HUES6 (cell line): ENCODE data around the gene GGTLC2.
"Not testable (repeated sequence)": the region's sequence is repeated elsewhere in the genome, so short reads cannot be mapped to it uniquely, and the experiment has no call there.

Experiments used
- H3K27ac ChIP-seq: 2 replicates; pipeline ENCODE4 v1.7.0; 2013; ENCODE audit warnings: low read depth, mild to moderate bottlenecking, low read length, inconsistent platforms
- H3K27me3 ChIP-seq: 2 replicates; pipeline ENCODE4 v1.6.1; 2013; ENCODE audit warnings: low read length; ENCODE audit not compliant: control insufficient read depth, insufficient read depth
- H3K36me3 ChIP-seq: 2 replicates; pipeline ENCODE4 v1.6.1; 2013; ENCODE audit warnings: low read length; ENCODE audit not compliant: control insufficient read depth, insufficient read depth
- H3K4me1 ChIP-seq: 2 replicates; pipeline ENCODE4 v1.6.1; 2013; ENCODE audit warnings: low read length; ENCODE audit not compliant: control insufficient read depth, insufficient read depth
- H3K4me3 ChIP-seq: 2 replicates; pipeline ENCODE4 v1.5.1; 2013; ENCODE audit warnings: low read depth, low read length
- H3K9ac ChIP-seq: one replicate; pipeline ENCODE4 v1.6.1; 2013; ENCODE audit warnings: mild to moderate bottlenecking, low read length
- H3K9me3 ChIP-seq: 2 replicates; pipeline ENCODE4 v1.6.1; 2013; ENCODE audit warnings: low read depth, low read length; ENCODE audit not compliant: control insufficient read depth, insufficient read depth

Gene GGTLC2

GRCh38 chr22:22653677-22654381 lies 9.4 kb downstream of the GGTLC2 start:
- not testable (repeated sequence) for H3K36me3 ChIP-seq, H3K4me3 ChIP-seq

GRCh38 chr22:22655452-22656290 lies 11.3 kb downstream of the GGTLC2 start:
- Histone ChIP-seq H3K27ac (no peak overlapping the region), H3K4me1 (no peaks in the 10 kb centered on the region), H3K27me3 (peaks cover 57% of the 10 kb centered on the region), H3K9me3 (no peaks in the 10 kb centered on the region), H3K36me3 (no peaks in the 10 kb centered on the region), H3K4me3 (no peak overlapping the region), H3K9ac (no peak overlapping the region)

More at GRCh38 chr22:22653677-22654381, 9.4 kb downstream of the GGTLC2 start:
- not testable (repeated sequence) for H3K27ac ChIP-seq, H3K9ac ChIP-seq, H3K9me3 ChIP-seq, H3K4me1 ChIP-seq
- H3K27me3 ChIP-seq, result peaks cover 39% of the 10 kb centered on the region

- H3K27me3 ChIP-seq, result peaks cover 78% of the 10 kb centered on the region
- H3K9ac ChIP-seq, result no peak overlapping the region
- H3K4me3 ChIP-seq, result no peak overlapping the region
- no peaks in the 10 kb centered on the region for H3K4me1 ChIP-seq
- H3K36me3 ChIP-seq, result no peaks in the 10 kb centered on the region
- H3K9me3 ChIP-seq, result no peaks in the 10 kb centered on the region
- H3K27ac ChIP-seq, result no peak overlapping the region
These were observed 13.3 kb downstream of the GGTLC2 start for GRCh38 chr22:22657712-22658111.

GRCh38 chr22:22661275-22661674 lies 16.9 kb downstream of the GGTLC2 start:
- H3K27ac ChIP-seq, result no peak overlapping the region
- no peak overlapping the region for H3K9ac ChIP-seq
- H3K9me3 ChIP-seq, result no peaks in the 10 kb centered on the region
- no peak overlapping the region for H3K4me3 ChIP-seq
- H3K27me3 ChIP-seq, result peaks cover 99% of the 10 kb centered on the region
- H3K4me1 ChIP-seq, result no peaks in the 10 kb centered on the region
- no peaks in the 10 kb centered on the region for H3K36me3 ChIP-seq

- Histone ChIP-seq H3K27ac (no peak overlapping the region), H3K9ac (no peak overlapping the region), H3K9me3 (no peaks in the 10 kb centered on the region), H3K4me3 (no peak overlapping the region), H3K27me3 (peaks cover 98% of the 10 kb centered on the region), H3K36me3 (no peaks in the 10 kb centered on the region), H3K4me1 (no peaks in the 10 kb centered on the region)
These were observed 17.7 kb downstream of the GGTLC2 start for GRCh38 chr22:22662095-22662494.

- Histone ChIP-seq H3K27ac (no peak overlapping the region), H3K9ac (no peak overlapping the region), H3K27me3 (peaks cover 89% of the 10 kb centered on the region), H3K36me3 (no peaks in the 10 kb centered on the region), H3K4me3 (no peak overlapping the region), H3K9me3 (no peaks in the 10 kb centered on the region), H3K4me1 (no peaks in the 10 kb centered on the region)
These were observed 19.7 kb downstream of the GGTLC2 start for GRCh38 chr22:22663861-22664800.

- Histone ChIP-seq H3K27ac (no peak overlapping the region), H3K36me3 (no peaks in the 10 kb centered on the region), H3K27me3 (peaks cover 88% of the 10 kb centered on the region), H3K9me3 (0 out of 2 replicates have a peak, but pooled peaks cover 4% of the 10 kb centered on the region), H3K4me1 (no peaks in the 10 kb centered on the region), H3K4me3 (no peak overlapping the region), H3K9ac (no peak overlapping the region)
These were observed 22.1 kb downstream of the GGTLC2 start for GRCh38 chr22:22666307-22667091.

GRCh38 chr22:22667966-22668880 lies 23.8 kb downstream of the GGTLC2 start:
- Histone ChIP-seq H3K36me3 (no peaks in the 10 kb centered on the region), H3K9me3 (0 out of 2 replicates have a peak, but pooled peaks cover 4% of the 10 kb centered on the region), H3K27me3 (peaks cover 88% of the 10 kb centered on the region), H3K9ac (no peak overlapping the region), H3K4me3 (no peak overlapping the region), H3K4me1 (no peaks in the 10 kb centered on the region), H3K27ac (no peak overlapping the region)

- Histone ChIP-seq H3K27ac (no peak overlapping the region), H3K27me3 (peaks cover 88% of the 10 kb centered on the region), H3K9me3 (0 out of 2 replicates have a peak, but pooled peaks cover 4% of the 10 kb centered on the region), H3K4me3 (no peak overlapping the region), H3K4me1 (no peaks in the 10 kb centered on the region), H3K36me3 (no peaks in the 10 kb centered on the region), H3K9ac (no peak overlapping the region)
These were observed 24.7 kb downstream of the GGTLC2 start for GRCh38 chr22:22669093-22669492.
